GM12878 (cell line): Measurements from ENCODE around the gene SHC4. TPM values are rescaled to one million over a fixed set of nuclear protein-coding genes. Genes with fewer than 3 reads are reported as not detected.

ENCODE experiments used
- ATAC-seq: fragments of 200-7000 bp; cut with Tn5 transposase; 3 replicates; pipeline ENCODE4 v1.9.1; 2020; ENCODE audit warnings: mild to moderate bottlenecking, moderate library complexity
- BruUV-seq: library from RNA; stranded (reverse); fragments of 400-500 nt; replicated peaks from 2 replicates; lab custom pipeline; 2021; lab: Mats Ljungman, UMichigan
- CTCF ChIA-PET: fragments of 300-600 bp; sonication (Branson Sonifier 250); formaldehyde crosslinking; extraction: SDS; loops from one replicate; lab custom pipeline; 2021; ENCODE audit warnings: inconsistent platforms; lab: Yijun Ruan, JAX
- POLR2A ChIA-PET: fragments of 350-600 bp; formaldehyde crosslinking; extraction: SDS; loops from one replicate; lab custom pipeline; 2021; ENCODE audit warnings: inconsistent platforms; lab: Charles Lee
- RAD21 ChIA-PET: fragments of 300-600 bp; sonication (Branson Sonifier 250); formaldehyde crosslinking; loops from one replicate; lab custom pipeline; 2023; ENCODE audit warnings: antibody characterized with exemption; ENCODE audit not compliant: unreplicated experiment; lab: Charles Lee
- SMC1A ChIA-PET: fragments of 300-600 bp; sonication (Branson Sonifier 250); formaldehyde crosslinking; loops from one replicate; lab custom pipeline; 2023; ENCODE audit not compliant: unreplicated experiment, uncharacterized antibody; lab: Charles Lee
- DNase-seq: peaks from one replicate; pipeline ENCODE4 v3.0.0-alpha.2; 2011; ENCODE audit warnings: low read depth, low spot score
- FAIRE-seq: peaks from 3 replicates; lab custom pipeline; 2011; peaks lifted over from hg19 to GRCh38; lab: Jason Lieb, UNC
- H2AFZ ChIP-seq: 2 replicates; pipeline ENCODE4 v1.6.0; 2011; ENCODE audit warnings: low read depth, low read length, control low read depth; ENCODE audit not compliant: control insufficient read depth
- H3K27ac ChIP-seq: 2 replicates; pipeline ENCODE4 v1.5.1; 2011; ENCODE audit warnings: control low read depth; ENCODE audit not compliant: control insufficient read depth, insufficient read depth
- H3K27me3 ChIP-seq, 2 experiments: replicated peaks in 1 of 2; 2 replicates each; pipeline versions ENCODE4 v1.6.0 to v1.6.1; 2011; ENCODE audit warnings: low read length in 1 of 2; ENCODE audit not compliant: control insufficient read depth in 2 of 2, insufficient read depth in 2 of 2
- H3K36me3 ChIP-seq, 2 experiments: 2 replicates each; pipeline ENCODE4 v1.5.1; 2011; ENCODE audit warnings: low read length in 1 of 2; ENCODE audit not compliant: control insufficient read depth in 2 of 2, insufficient read depth in 2 of 2
- H3K4me1 ChIP-seq: 2 replicates; pipeline ENCODE4 v1.6.1; 2011; ENCODE audit warnings: mild to moderate bottlenecking, low read length, moderate library complexity, mixed read lengths; ENCODE audit not compliant: control insufficient read depth, insufficient read depth
- H3K4me2 ChIP-seq: 2 replicates; pipeline ENCODE4 v1.6.0; 2011; ENCODE audit warnings: control low read depth; ENCODE audit not compliant: control insufficient read depth, insufficient read depth
- H3K4me3 ChIP-seq: fragments of 200-600 bp; sonication (generic); 2 replicates; pipeline ENCODE4 v1.5.1; 2016
- H3K79me2 ChIP-seq: 2 replicates; pipeline ENCODE4 v1.6.0; 2011; ENCODE audit warnings: low read length; ENCODE audit not compliant: control insufficient read depth, insufficient read depth
- H3K9ac ChIP-seq: 2 replicates; pipeline ENCODE4 v1.8.0; 2011; ENCODE audit warnings: low read length, control low read depth, mixed read lengths; ENCODE audit not compliant: control insufficient read depth, insufficient read depth
- H3K9me3 ChIP-seq: replicated peaks from 3 replicates; pipeline ENCODE4 v1.5.1; 2011; ENCODE audit warnings: mild to moderate bottlenecking, low read length; ENCODE audit not compliant: control insufficient read depth, insufficient read depth
- H4K20me1 ChIP-seq: 2 replicates; pipeline ENCODE4 v1.6.0; 2011; ENCODE audit not compliant: control insufficient read depth, insufficient read depth
- SP1 ChIP-seq: IDR thresholded peaks from one replicate; pipeline ENCODE4 v1.6.1; 2011; ENCODE audit warnings: low read depth, low read length
- WGBS: methylation state at CpG from one replicate; pipeline ENCODE4 v1.1.6; 2016; ENCODE audit warnings: low lambda C conversion rate; ENCODE audit not compliant: insufficient replicate concordance, insufficient coverage; ENCODE audit errors: missing lambda C conversion rate; 5-methylcytosine and 5-hydroxymethylcytosine counted together
- in situ Hi-C: fragments of 300-500 bp; cut with MboI; formaldehyde crosslinking; loops from 9 replicates; pipeline ENCODE4 v1.14.3; 2018; ENCODE audit warnings: mixed read lengths
- intact Hi-C: fragments of 100-400 bp; cut with micrococcal nuclease; formaldehyde crosslinking; loops from one replicate; pipeline ENCODE4 v1.14.2; 2022; ENCODE audit not compliant: unreplicated experiment
- polyA plus RNA-seq, 11 experiments: library from polyadenylated mRNA; depleted of rRNA in 4 of 11; unstranded in 6 of 11; stranded (reverse) in 5 of 11; fragments of >200 nt; fragmentation: Nextera tagmentation in 4 of 11; fragmentation: Illumina TruSeq in 1 of 11; extraction: Ambion mirVana in 4 of 11; extraction: Trizol in 1 of 11; gene quantifications; 1 replicate in 1 of 11; 2 replicates in 10 of 11; pipeline versions ENCODE4 v1.2.1 to v1.2.3, GENCODE V29; 2011 to 2016; ENCODE audit warnings: inconsistent platforms in 2 of 11, missing spikeins in 2 of 11, low read depth in 1 of 11
- total RNA-seq, 4 experiments: library from RNA; depleted of rRNA in 3 of 4; stranded (reverse); fragments of >200 nt in 3 of 4; fragmentation: Illumina TruSeq in 1 of 4; extraction: Trizol in 1 of 4; gene quantifications; 2 replicates each; pipeline versions ENCODE4 v1.2.1 to v1.2.3, GENCODE V29; 2013 to 2021
- TF ChIP-seq, protein P1 (sequence below): fragments of 450-650 bp; formaldehyde crosslinking; IDR thresholded peaks from 2 replicates; pipeline ENCODE4 v1.4.0; 2022; ENCODE audit warnings: mild to moderate bottlenecking, moderate library complexity

SHC4 gene
- total and polyA plus RNA-seq, 10 of the 15 experiments (the other 5 are each of a cell fraction or from before 2014, with no cell fraction given) = 0.04 to 0.87 (median 0.14) TPM

DNA sequence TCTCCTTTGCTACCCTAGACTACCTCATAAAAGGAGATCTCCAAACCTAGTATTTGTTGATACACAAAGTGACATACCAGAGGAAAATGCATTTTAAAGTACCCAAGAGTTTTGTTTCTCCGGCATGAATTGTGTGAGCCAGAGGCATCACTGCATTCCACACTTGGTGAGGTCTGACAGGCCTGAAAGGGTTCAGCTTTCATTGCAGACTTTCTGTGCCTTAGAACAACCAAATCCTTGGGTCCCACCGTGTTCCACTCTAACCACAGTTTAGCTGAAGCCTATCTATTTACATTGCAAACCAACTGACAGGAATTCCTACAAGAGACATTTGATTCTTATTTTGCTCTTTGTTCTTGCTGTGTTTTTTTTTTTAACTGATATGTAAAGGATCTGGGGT lies 106.8 kb downstream of the SHC4 start:
- H3K4me2 ChIP-seq = no peak overlapping the region
- H3K27ac ChIP-seq = no peak overlapping the region
- in situ Hi-C loops (no loop called here), intact Hi-C loops (loop anchor here (10.0 kb wide), 1 partner anchor 1148 kb away; no protein-coding TSS in a partner anchor)
- H2AFZ ChIP-seq = no peak overlapping the region
- ATAC-seq = no peak
- H3K79me2 ChIP-seq = no peaks in the 10 kb centered on the region
- ChIA-PET RAD21 (interaction anchor here (1.1 kb wide), 2 partner anchors 109 to 498 kb away, joined by 3 to 4 read pairs; no protein-coding TSS in a partner anchor), SMC1A (interaction anchor here (0.9 to 7.3 kb wide), 5 partner anchors 109 to 501 kb away, joined by 3 to 112 read pairs (median 5); partner anchors contain the start of gene SHC4), CTCF (interaction anchor here (0.6 to 0.9 kb wide), 2 partner anchors 104 to 109 kb away, joined by 3 read pairs; no protein-coding TSS in a partner anchor), POLR2A (interaction anchor here (1.0 kb wide), 1 partner anchor 46 kb away, joined by 5 read pairs; the partner anchor contains the start of gene CEP152)
- 48% methylated on average over 2 of the region's 2 CpGs for WGBS
- no TSS peak for BruUV-seq
- H3K4me1 ChIP-seq = no peaks in the 10 kb centered on the region
- no peaks in the 10 kb centered on the region for H3K9me3 ChIP-seq
- TF ChIP-seq SP1 = no peak
- TF ChIP-seq, protein P1, sequence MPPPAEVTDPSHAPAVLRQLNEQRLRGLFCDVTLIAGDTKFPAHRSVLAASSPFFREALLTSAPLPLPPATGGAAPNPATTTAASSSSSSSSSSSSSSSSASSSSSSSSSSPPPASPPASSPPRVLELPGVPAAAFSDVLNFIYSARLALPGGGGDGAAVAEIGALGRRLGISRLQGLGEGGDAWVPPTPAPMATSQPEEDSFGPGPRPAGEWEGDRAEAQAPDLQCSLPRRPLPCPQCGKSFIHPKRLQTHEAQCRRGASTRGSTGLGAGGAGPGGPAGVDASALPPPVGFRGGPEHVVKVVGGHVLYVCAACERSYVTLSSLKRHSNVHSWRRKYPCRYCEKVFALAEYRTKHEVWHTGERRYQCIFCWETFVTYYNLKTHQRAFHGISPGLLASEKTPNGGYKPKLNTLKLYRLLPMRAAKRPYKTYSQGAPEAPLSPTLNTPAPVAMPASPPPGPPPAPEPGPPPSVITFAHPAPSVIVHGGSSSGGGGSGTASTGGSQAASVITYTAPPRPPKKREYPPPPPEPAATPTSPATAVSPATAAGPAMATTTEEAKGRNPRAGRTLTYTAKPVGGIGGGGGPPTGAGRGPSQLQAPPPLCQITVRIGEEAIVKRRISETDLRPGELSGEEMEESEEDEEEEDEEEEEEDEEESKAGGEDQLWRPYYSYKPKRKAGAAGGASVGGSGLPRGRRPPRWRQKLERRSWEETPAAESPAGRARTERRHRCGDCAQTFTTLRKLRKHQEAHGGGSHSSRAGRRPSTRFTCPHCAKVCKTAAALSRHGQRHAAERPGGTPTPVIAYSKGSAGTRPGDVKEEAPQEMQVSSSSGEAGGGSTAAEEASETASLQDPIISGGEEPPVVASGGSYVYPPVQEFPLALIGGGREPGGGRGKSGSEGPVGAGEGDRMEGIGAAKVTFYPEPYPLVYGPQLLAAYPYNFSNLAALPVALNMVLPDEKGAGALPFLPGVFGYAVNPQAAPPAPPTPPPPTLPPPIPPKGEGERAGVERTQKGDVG (CRISPR knock-in tag) = no peak
- DNase-seq = no peak
- H3K27me3 ChIP-seq = no peaks in the 10 kb centered on the region
- H4K20me1 ChIP-seq = no peaks in the 10 kb centered on the region
- no peak overlapping the region for H3K4me3 ChIP-seq
- no peak overlapping the region for H3K9ac ChIP-seq
- FAIRE-seq = no peak
- no peaks in the 10 kb centered on the region for H3K36me3 ChIP-seq
